H1 (cell line): ENCODE measurements around the gene OR10P1. TPM values are rescaled to one million over a fixed set of nuclear protein-coding genes. Genes with fewer than 3 reads are reported as not detected.

ENCODE experiments used
- ATF3 ChIP-seq: IDR thresholded peaks from 2 replicates; pipeline ENCODE4 v1.6.1; 2011; ENCODE audit warnings: low read depth, mild to moderate bottlenecking, low read length; ENCODE audit not compliant: insufficient read depth
- EZH2 ChIP-seq: fragments of 200-600 bp; sonication (generic); IDR thresholded peaks from 2 replicates; pipeline ENCODE4 v1.7.1; 2012; ENCODE audit warnings: low read depth, mild to moderate bottlenecking, moderate library complexity, low read length, inconsistent platforms; ENCODE audit not compliant: severe bottlenecking
- RXRA ChIP-seq: IDR thresholded peaks from 2 replicates; pipeline ENCODE4 v1.6.1; 2011; ENCODE audit warnings: low read depth, mild to moderate bottlenecking, low read length, moderate library complexity; ENCODE audit not compliant: insufficient read depth
- SUZ12 ChIP-seq: fragments of 200-600 bp; sonication (generic); IDR thresholded peaks from 2 replicates; pipeline ENCODE4 v1.6.1; 2012; ENCODE audit warnings: mild to moderate bottlenecking, inconsistent platforms, low read length, moderate library complexity, mixed read lengths
- ZNF274 ChIP-seq: IDR thresholded peaks from 2 replicates; pipeline ENCODE4 v1.7.0; 2012; ENCODE audit warnings: low read length, borderline replicate concordance; ENCODE audit errors: extremely low read depth
- polyA plus RNA-seq, 7 experiments: library from polyadenylated mRNA; depleted of rRNA in 3 of 7; stranded (reverse) in 5 of 7; unstranded in 2 of 7; fragments of >200 nt in 5 of 7; fragments of 200-250 nt in 2 of 7; gene quantifications; 1 replicate in 5 of 7; 2 replicates in 1 of 7; 4 replicates in 1 of 7; pipeline versions ENCODE4 v1.2.1 to v1.2.3, GENCODE V29; 2011 to 2013; ENCODE audit warnings: missing spikeins in 2 of 7, mixed read lengths in 2 of 7
- total RNA-seq: library from RNA; stranded (reverse); fragmentation: NEBNext Ultra II Directional; extraction: Animal tissue kit (Norgen Biotek cat#: 25700); gene quantifications from 2 replicates; pipeline ENCODE4 v1.2.1, GENCODE V29; 2021
- TF ChIP-seq, protein P1 (sequence below): fragments of 300-600 bp; sonication (generic); IDR thresholded peaks from 2 replicates; pipeline ENCODE4 v1.7.1; 2012; ENCODE audit warnings: low read length, moderate library complexity, mild to moderate bottlenecking, inconsistent platforms; ENCODE audit not compliant: insufficient replicate concordance

Gene OR10P1
- total and polyA plus RNA-seq, 2 of the 8 experiments (the other 6 are each of a cell fraction or from before 2014, with no cell fraction given), result not detected

DNA sequence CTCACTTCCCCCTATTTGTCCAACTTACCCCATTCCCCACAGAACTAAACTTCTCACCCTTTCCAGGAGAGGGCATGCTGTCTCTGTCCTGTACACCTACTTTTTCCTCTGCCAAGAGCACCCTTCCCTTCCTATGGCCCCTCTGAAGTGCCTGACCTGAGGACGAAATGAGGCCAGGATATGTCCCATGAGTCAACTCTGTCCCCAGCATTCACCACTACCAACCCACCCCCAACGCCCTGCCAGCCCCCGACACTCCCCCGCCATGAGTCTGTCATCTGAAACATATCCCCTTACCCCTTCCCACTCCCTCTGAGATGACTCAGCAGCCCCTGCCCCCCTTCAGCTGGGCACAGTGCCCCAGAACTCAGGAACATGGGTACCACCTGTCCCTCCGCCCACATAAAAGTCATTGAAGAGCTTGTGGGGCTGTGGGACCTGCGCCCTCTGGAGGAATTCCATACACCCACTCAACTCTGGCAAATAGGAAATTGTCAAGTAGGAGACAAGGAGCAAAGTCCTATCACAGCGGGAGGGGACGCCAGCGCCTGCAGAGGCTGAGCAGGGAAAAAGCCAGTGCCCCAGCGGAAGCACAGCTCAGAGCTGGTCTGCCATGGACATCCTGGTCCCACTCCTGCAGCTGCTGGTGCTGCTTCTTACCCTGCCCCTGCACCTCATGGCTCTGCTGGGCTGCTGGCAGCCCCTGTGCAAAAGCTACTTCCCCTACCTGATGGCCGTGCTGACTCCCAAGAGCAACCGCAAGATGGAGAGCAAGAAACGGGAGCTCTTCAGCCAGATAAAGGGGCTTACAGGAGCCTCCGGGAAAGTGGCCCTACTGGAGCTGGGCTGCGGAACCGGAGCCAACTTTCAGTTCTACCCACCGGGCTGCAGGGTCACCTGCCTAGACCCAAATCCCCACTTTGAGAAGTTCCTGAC, 44.7 kb downstream of the OR10P1 start (continued):
- TF ChIP-seq, protein P1, sequence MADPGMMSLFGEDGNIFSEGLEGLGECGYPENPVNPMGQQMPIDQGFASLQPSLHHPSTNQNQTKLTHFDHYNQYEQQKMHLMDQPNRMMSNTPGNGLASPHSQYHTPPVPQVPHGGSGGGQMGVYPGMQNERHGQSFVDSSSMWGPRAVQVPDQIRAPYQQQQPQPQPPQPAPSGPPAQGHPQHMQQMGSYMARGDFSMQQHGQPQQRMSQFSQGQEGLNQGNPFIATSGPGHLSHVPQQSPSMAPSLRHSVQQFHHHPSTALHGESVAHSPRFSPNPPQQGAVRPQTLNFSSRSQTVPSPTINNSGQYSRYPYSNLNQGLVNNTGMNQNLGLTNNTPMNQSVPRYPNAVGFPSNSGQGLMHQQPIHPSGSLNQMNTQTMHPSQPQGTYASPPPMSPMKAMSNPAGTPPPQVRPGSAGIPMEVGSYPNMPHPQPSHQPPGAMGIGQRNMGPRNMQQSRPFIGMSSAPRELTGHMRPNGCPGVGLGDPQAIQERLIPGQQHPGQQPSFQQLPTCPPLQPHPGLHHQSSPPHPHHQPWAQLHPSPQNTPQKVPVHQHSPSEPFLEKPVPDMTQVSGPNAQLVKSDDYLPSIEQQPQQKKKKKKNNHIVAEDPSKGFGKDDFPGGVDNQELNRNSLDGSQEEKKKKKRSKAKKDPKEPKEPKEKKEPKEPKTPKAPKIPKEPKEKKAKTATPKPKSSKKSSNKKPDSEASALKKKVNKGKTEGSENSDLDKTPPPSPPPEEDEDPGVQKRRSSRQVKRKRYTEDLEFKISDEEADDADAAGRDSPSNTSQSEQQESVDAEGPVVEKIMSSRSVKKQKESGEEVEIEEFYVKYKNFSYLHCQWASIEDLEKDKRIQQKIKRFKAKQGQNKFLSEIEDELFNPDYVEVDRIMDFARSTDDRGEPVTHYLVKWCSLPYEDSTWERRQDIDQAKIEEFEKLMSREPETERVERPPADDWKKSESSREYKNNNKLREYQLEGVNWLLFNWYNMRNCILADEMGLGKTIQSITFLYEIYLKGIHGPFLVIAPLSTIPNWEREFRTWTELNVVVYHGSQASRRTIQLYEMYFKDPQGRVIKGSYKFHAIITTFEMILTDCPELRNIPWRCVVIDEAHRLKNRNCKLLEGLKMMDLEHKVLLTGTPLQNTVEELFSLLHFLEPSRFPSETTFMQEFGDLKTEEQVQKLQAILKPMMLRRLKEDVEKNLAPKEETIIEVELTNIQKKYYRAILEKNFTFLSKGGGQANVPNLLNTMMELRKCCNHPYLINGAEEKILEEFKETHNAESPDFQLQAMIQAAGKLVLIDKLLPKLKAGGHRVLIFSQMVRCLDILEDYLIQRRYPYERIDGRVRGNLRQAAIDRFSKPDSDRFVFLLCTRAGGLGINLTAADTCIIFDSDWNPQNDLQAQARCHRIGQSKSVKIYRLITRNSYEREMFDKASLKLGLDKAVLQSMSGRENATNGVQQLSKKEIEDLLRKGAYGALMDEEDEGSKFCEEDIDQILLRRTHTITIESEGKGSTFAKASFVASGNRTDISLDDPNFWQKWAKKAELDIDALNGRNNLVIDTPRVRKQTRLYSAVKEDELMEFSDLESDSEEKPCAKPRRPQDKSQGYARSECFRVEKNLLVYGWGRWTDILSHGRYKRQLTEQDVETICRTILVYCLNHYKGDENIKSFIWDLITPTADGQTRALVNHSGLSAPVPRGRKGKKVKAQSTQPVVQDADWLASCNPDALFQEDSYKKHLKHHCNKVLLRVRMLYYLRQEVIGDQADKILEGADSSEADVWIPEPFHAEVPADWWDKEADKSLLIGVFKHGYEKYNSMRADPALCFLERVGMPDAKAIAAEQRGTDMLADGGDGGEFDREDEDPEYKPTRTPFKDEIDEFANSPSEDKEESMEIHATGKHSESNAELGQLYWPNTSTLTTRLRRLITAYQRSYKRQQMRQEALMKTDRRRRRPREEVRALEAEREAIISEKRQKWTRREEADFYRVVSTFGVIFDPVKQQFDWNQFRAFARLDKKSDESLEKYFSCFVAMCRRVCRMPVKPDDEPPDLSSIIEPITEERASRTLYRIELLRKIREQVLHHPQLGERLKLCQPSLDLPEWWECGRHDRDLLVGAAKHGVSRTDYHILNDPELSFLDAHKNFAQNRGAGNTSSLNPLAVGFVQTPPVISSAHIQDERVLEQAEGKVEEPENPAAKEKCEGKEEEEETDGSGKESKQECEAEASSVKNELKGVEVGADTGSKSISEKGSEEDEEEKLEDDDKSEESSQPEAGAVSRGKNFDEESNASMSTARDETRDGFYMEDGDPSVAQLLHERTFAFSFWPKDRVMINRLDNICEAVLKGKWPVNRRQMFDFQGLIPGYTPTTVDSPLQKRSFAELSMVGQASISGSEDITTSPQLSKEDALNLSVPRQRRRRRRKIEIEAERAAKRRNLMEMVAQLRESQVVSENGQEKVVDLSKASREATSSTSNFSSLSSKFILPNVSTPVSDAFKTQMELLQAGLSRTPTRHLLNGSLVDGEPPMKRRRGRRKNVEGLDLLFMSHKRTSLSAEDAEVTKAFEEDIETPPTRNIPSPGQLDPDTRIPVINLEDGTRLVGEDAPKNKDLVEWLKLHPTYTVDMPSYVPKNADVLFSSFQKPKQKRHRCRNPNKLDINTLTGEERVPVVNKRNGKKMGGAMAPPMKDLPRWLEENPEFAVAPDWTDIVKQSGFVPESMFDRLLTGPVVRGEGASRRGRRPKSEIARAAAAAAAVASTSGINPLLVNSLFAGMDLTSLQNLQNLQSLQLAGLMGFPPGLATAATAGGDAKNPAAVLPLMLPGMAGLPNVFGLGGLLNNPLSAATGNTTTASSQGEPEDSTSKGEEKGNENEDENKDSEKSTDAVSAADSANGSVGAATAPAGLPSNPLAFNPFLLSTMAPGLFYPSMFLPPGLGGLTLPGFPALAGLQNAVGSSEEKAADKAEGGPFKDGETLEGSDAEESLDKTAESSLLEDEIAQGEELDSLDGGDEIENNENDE, result no peak
- TF ChIP-seq EZH2 (no peak), SUZ12 (no peak), ATF3 (no peak), RXRA (no peak), ZNF274 (no peak)
